ENCODE data around the gene RUNDC3A.

The RUNDC3A gene

DNA sequence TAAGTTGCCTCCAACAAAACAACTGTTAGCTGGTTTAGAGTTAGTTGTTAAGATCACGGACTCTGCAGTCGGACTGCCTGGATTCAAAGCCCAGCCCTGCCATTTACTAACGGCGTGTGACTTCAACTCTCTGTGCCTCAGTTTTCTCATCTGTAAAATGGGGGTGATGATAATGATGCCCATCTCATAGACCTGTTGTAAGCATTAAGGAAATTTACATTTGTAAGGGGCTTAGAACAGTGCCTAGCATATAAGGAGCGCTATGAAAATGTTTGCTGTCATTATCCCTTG, 41.3 kb upstream of the RUNDC3A start:
- in situ Hi-C loops (cut with HindIII; ENCODE audit: low sequenced_read_pairs): no loop called here
- no peak for DNase-seq (ENCODE audit: low read depth)
- H3K4me3 ChIP-seq (ENCODE audit: low read depth, low read length): no peak overlapping the region
- TF ChIP-seq, protein P1, sequence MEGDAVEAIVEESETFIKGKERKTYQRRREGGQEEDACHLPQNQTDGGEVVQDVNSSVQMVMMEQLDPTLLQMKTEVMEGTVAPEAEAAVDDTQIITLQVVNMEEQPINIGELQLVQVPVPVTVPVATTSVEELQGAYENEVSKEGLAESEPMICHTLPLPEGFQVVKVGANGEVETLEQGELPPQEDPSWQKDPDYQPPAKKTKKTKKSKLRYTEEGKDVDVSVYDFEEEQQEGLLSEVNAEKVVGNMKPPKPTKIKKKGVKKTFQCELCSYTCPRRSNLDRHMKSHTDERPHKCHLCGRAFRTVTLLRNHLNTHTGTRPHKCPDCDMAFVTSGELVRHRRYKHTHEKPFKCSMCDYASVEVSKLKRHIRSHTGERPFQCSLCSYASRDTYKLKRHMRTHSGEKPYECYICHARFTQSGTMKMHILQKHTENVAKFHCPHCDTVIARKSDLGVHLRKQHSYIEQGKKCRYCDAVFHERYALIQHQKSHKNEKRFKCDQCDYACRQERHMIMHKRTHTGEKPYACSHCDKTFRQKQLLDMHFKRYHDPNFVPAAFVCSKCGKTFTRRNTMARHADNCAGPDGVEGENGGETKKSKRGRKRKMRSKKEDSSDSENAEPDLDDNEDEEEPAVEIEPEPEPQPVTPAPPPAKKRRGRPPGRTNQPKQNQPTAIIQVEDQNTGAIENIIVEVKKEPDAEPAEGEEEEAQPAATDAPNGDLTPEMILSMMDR (IDR thresholded peaks at IDR 0.05; ENCODE audit: low read depth, low read length, missing control alignments): no peak

DNA sequence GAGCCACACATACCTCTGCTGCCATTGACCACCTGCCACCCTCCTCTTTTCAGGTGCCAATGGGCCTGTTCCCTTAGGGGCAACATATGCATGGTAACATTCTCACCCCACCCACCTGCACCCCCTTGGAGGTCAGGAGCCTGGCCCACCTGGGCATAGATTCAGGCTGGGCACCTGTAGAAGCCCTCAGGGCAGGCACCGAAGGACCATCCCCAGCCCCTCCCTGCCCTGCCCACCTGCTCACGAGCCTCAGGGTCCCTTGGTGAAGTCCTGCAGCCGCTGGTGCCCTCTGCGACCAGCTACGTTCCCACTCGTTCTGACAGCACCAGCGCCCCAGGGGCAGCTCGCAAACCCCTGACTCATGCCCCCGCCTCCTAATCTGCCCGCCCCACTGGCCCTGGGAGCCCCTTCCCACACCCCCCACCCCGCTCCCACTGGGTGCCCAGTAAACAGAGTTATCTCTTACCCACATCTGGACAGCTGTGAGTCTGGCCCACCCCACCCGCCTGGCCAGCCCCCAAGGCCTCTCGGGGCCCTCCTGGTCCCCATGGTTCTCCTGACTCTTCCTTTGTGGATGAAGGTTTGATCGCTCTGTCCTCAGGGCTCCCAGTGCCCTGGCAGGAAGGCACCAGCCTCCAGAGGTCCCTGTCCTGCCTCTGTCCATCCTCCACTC, 40.4 kb upstream of the RUNDC3A start, which contains the start of gene SLC4A1:
SLC4A1 (minus strand) TSS at position 318 of the 673 bp plus-strand sequence. CDS start 5,269 bp downstream, outside the sequence.
- H3K4me3 ChIP-seq (ENCODE audit: low read depth, low read length): no peak within 1 kb of the TSS
- in situ Hi-C loops (cut with HindIII; ENCODE audit: low sequenced_read_pairs): no loop called here
- DNase-seq (ENCODE audit: low read depth): no peak
- TF ChIP-seq, protein P1 (IDR thresholded peaks at IDR 0.05; ENCODE audit: low read depth, low read length, missing control alignments): no peak

DNA sequence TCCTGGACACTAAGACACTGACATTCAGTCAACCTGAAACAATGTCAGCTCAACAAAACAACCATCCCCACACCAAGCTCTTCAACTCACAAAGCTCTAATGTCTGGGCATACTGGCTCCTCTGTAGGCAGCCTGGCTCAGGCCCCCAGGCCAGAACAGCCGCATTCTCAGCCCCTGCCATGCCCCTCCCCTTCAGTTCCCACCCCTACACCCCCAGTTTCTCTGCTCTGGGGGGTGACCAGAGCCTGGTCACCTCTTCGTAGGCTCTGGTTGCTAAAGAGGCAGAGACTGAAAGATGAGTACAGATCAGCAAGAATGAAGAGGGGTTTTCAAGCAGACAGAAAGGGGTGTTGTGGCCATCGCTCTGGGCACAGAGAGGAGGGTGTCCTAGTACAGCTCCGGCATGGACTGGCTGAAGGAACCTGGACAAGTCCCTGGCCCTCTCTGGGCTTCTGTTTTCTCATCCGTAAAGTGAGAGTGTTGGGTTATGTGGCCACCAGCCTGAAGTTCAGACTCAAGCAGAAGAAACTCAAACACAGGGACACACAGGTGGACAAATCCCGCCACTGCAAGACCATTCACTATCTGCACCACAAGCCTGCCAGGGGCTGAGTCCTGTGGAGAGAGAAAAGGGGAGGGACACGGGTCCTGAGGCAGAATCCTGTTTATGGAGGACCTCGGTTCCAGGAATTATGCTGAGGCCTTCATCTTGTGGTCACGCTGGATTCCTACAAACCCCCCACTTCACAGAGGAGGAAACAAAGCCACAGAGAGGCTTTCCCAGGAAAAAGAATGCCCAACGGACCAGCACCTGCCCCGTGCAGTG, 39.5 kb upstream of the RUNDC3A start:
- in situ Hi-C loops (cut with HindIII; ENCODE audit: low sequenced_read_pairs): no loop called here

DNA sequence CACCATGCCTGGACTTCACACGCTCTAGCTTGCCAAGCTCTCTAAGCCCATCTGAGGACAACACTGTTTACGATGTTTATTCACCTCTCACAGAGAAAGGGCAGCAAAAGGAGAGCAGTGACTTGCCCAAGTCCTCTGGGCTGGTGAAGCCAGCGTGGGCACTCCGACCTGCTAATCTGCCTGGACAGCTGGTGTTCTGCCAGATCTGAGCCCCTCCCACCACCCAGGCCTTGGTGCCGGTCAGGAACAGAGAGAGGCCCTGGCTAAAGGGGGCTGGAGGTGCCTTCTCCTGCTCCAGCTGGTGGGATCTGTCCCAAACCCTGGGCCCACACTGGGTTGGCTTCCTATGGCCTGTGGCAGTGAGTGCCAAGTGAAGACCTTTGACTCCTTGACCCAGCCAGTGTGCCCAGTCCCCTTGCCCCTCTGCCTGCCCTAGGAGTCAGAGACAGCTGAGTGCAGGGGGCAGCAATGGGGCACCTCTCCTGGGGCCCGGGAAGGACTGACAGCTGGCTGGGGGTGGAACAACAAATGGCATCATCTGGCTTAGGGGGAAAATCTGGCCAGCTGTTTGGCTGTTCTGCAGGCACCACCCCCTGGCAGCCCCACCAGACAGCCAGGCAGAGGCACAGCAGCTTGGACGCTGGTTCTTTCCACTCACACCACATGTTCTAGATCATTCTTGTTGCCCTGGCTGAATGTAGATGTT, 38.7 kb upstream of the RUNDC3A start:
- TF ChIP-seq, protein P1 (IDR thresholded peaks at IDR 0.05; ENCODE audit: low read depth, low read length, missing control alignments): no peak
- DNase-seq (ENCODE audit: low read depth): no peak
- no peak overlapping the region for H3K4me3 ChIP-seq (ENCODE audit: low read depth, low read length)
- in situ Hi-C loops (cut with HindIII; ENCODE audit: low sequenced_read_pairs): loop anchor here (5.0 kb wide), 1 partner anchor 43 kb away; no protein-coding TSS in a partner anchor

More for the DNA sequence above, 39.5 kb upstream of the RUNDC3A start:
- no peak for DNase-seq (ENCODE audit: low read depth)
- H3K4me3 ChIP-seq (ENCODE audit: low read depth, low read length): no peak overlapping the region
- TF ChIP-seq, protein P1 (IDR thresholded peaks at IDR 0.05; ENCODE audit: low read depth, low read length, missing control alignments): no peak

DNA sequence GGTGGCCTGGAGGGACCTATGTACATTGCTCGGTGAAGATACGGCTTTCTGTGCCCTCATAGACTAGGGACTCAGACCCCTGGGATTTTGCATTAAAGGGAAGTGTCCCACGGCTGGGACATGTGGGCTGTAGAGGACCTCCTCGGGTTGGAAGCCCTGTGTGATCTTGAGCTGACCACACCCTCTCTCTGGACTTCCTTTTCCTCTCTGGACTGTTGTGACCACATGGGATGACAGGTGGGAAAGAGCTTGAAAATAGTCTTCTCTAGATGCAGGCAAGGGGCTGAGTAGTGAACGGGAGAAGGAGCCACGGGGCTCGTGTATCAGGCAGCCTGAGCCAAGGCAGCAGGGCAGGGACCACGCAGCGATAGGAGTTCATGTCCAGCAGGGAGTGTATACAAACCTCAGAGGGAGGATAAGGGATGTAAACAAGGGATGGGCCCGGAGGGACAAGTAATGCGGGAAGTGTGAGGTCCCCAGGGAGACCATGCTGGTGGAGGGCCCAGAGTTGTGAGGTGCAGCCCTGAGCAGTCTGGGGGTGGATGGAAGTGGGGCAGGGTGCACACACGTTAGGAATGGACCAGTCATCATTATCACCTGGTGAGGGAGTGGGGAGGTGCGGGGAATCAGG, 36.0 kb upstream of the RUNDC3A start:
- TF ChIP-seq, protein P1 (IDR thresholded peaks at IDR 0.05; ENCODE audit: low read depth, low read length, missing control alignments): no peak
- H3K4me3 ChIP-seq (ENCODE audit: low read depth, low read length): no peak overlapping the region
- no peak for DNase-seq (ENCODE audit: low read depth)
- in situ Hi-C loops (cut with HindIII; ENCODE audit: low sequenced_read_pairs): loop anchor here (5.0 kb wide), 1 partner anchor 40 kb away; no protein-coding TSS in a partner anchor

DNA sequence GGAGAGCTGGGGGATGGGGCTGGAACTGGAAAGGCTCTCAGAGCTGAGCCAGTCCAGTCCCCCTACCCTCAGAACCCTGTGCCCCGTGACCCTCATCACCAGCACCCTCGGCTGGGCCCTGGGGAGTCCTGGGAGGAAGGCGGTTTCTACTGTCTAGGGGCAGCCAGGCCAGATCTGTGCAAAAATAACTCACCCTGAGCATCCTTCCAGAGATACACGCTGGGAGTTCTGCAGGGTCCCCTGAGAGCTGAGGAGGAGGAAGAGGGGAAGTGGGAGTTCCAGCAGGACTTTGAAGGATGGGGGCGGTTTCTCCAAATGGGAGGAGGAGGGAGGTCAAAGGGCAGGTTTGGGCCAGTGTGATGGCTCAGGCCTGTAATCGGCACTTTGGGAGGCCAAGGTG, 35.4 kb upstream of the RUNDC3A start:
- no peak for DNase-seq (ENCODE audit: low read depth)
- TF ChIP-seq, protein P1 (IDR thresholded peaks at IDR 0.05; ENCODE audit: low read depth, low read length, missing control alignments): no peak
- in situ Hi-C loops (cut with HindIII; ENCODE audit: low sequenced_read_pairs): loop anchor here (5.0 kb wide), 1 partner anchor 39 kb away; no protein-coding TSS in a partner anchor
- no peak overlapping the region for H3K4me3 ChIP-seq (ENCODE audit: low read depth, low read length)

All from astrocyte of the cerebellum (primary cell).